Natural killer cell (primary cell): ENCODE results near the gene MTFMT. TPM values are rescaled to one million over a fixed set of nuclear protein-coding genes. Genes with fewer than 3 reads are reported as not detected.

Source experiments
- ATAC-seq, 3 donors: fragments of 150-1000 bp in 2 of 3; fragments of 200-7000 bp in 1 of 3; cut with Tn5 transposase; 1 replicate in 1 of 3; 2 replicates in 2 of 3; pipeline ENCODE4 v1.10.0; 2021; ENCODE audit warnings: mild to moderate bottlenecking in 2 of 3, moderate library complexity in 2 of 3
- DNase-seq, 2 donors: peaks; one replicate each; pipeline versions ENCODE4 v3.0.0 to v3.0.0-alpha.2; 2013 to 2021; ENCODE audit warnings: mixed read lengths in 1 of 2
- H3K27ac ChIP-seq: one replicate; pipeline ENCODE4 v1.5.1; 2013; ENCODE audit warnings: mild to moderate bottlenecking, low read length
- H3K27me3 ChIP-seq: one replicate; pipeline ENCODE4 v1.6.1; 2013; ENCODE audit warnings: low read length; ENCODE audit not compliant: control insufficient read depth, insufficient read depth
- H3K36me3 ChIP-seq: one replicate; pipeline ENCODE4 v1.6.1; 2013; ENCODE audit warnings: low read length; ENCODE audit not compliant: control insufficient read depth, insufficient read depth
- H3K4me1 ChIP-seq: one replicate; pipeline ENCODE4 v1.6.1; 2013; ENCODE audit warnings: low read length; ENCODE audit not compliant: control insufficient read depth, insufficient read depth
- H3K4me3 ChIP-seq: one replicate; pipeline ENCODE4 v1.5.1; 2013; ENCODE audit warnings: low read length
- H3K9me3 ChIP-seq: one replicate; pipeline ENCODE4 v1.6.1; 2013; ENCODE audit warnings: low read length; ENCODE audit not compliant: control insufficient read depth, insufficient read depth
- H3K27ac Mint-ChIP-seq, 2 donors: one replicate each; pipeline ENCODE4 v1.8.0; 2022; ENCODE audit warnings: mild to moderate bottlenecking in 2 of 2, mixed read lengths in 2 of 2, moderate library complexity in 1 of 2
- H3K27me3 Mint-ChIP-seq, 2 donors: one replicate each; pipeline ENCODE4 v1.8.0; 2022; ENCODE audit warnings: low read depth in 2 of 2, mixed read lengths in 2 of 2
- H3K36me3 Mint-ChIP-seq: one replicate; pipeline ENCODE4 v1.8.0; 2022; ENCODE audit warnings: mixed read lengths
- H3K4me1 Mint-ChIP-seq, 2 donors: one replicate each; pipeline ENCODE4 v1.8.0; 2022; ENCODE audit warnings: mixed read lengths in 2 of 2
- H3K4me3 Mint-ChIP-seq: one replicate; pipeline ENCODE4 v1.8.0; 2022; ENCODE audit warnings: mild to moderate bottlenecking, moderate library complexity, mixed read lengths
- H3K9me3 Mint-ChIP-seq, 2 donors: one replicate each; pipeline ENCODE4 v1.8.0; 2022; ENCODE audit warnings: mixed read lengths in 2 of 2
- CTCF ChIP-seq: fragments of 200-600 bp; IDR thresholded peaks from one replicate; pipeline ENCODE4 v1.8.0; 2022; ENCODE audit warnings: antibody characterized with exemption
- WGBS: methylation state at CpG from one replicate; pipeline ENCODE4 v1.1.7; 2013; ENCODE audit warnings: missing lambda C conversion rate; ENCODE audit not compliant: insufficient coverage; 5-methylcytosine and 5-hydroxymethylcytosine counted together
- intact Hi-C: fragments of 100-400 bp; cut with micrococcal nuclease; formaldehyde crosslinking; loops from one replicate; pipeline ENCODE4 v1.14.2; 2022
- total RNA-seq, 4 donors: library from RNA; stranded (reverse); fragments of 120-200 nt in 1 of 4; gene quantifications; one replicate each; pipeline versions ENCODE4 v1.2.3 to v1.2.4, GENCODE V29; 2013 to 2022

MTFMT gene
- total RNA-seq, 3 donors from 2014 or later (not counting 1 experiment from before 2014, with no cell fraction given), result 9.3 to 13.6 (median 12.2) TPM

DNA sequence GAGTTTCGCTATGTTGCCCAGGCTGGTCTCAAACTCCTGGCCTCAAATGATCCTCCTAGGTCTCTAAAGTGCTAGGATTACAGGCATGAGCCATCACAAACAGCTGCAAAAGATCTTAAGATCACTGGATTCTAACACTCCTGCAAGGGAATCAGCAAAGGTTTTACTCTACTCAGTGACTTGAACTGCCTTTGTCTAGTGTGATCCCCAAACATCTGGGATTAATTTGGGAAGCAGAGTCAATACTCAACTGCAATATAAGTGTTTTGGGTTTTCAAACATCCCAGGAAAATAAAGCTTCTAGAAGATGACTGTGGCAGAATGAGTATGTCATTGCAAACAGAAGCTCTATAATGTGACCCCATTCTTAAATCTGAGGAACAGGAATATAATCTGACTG is 47.0 kb downstream of the MTFMT start:
- H3K27me3 ChIP-seq, result no peaks in the 10 kb centered on the region
- H3K4me1 ChIP-seq, result peaks cover 10% of the 10 kb centered on the region
- H3K27ac ChIP-seq, result no peak overlapping the region
- H3K4me3 ChIP-seq, result no peak overlapping the region
- no peaks in the 10 kb centered on the region for H3K9me3 Mint-ChIP-seq
- no peak overlapping the region for H3K27ac Mint-ChIP-seq
- ATAC-seq (no peak), DNase-seq (no peak)
- H3K4me3 Mint-ChIP-seq, result no peak overlapping the region
- no peaks in the 10 kb centered on the region for H3K36me3 Mint-ChIP-seq
- peaks cover 7 to 8% of the 10 kb centered on the region in 2 donors for H3K4me1 Mint-ChIP-seq
- 100% methylated on average over 1 of the region's 1 CpG for WGBS
- H3K27me3 Mint-ChIP-seq, result no peaks in the 10 kb centered on the region
- no peak for TF ChIP-seq CTCF
- peaks cover 20% of the 10 kb centered on the region for H3K36me3 ChIP-seq
- H3K9me3 ChIP-seq, result no peaks in the 10 kb centered on the region
- intact Hi-C loops, result no loop called here

DNA sequence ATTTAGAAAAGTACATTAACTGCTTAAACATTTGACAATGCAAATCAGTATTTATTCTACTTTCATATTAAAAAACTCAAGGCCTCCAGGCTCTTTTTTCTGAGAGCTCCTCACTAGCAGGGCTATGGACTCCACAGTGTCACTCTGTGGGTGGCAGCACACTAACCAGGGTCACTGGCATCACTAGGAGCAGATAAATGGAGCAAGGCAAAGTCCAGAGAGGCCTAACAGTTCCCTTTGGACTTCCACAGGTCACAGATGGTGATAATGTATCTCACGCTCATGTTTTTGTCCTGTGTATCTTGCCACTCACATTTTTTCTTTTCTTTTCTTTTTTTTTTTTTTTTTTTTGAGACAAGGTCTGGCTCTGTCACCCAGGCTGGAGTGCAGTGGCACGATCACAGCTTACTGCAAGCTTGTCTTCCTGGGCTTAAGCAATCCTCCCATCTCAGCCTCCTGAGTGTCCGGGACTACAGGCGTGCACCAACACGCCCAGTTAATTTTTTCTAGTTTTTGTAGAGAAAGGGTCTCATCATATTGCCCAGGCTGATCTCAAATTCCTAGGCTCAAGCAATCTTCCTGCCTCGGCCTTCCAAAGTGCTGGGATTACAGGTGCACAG is 47.5 kb downstream of the MTFMT start:
- DNase-seq, result no peak
- no peaks in the 10 kb centered on the region for H3K9me3 Mint-ChIP-seq
- H3K27ac ChIP-seq, result no peak overlapping the region
- peaks cover 3% of the 10 kb centered on the region in 2 donors for H3K4me1 Mint-ChIP-seq
- peaks cover 10% of the 10 kb centered on the region for H3K4me1 ChIP-seq
- H3K27me3 Mint-ChIP-seq, result no peaks in the 10 kb centered on the region
- peaks cover 23% of the 10 kb centered on the region for H3K36me3 ChIP-seq
- H3K4me3 Mint-ChIP-seq, result no peak overlapping the region
- 97% methylated on average over 6 of the region's 6 CpGs for WGBS
- no peak overlapping the region for H3K4me3 ChIP-seq
- intact Hi-C loops, result no loop called here
- no peak for ATAC-seq
- H3K9me3 ChIP-seq, result no peaks in the 10 kb centered on the region
- TF ChIP-seq CTCF, result no peak
- no peaks in the 10 kb centered on the region for H3K27me3 ChIP-seq
- no peak overlapping the region for H3K27ac Mint-ChIP-seq
- H3K36me3 Mint-ChIP-seq, result no peaks in the 10 kb centered on the region

GRCh38 chr15:64979252-64979710 is 50.2 kb downstream of the MTFMT start:
- no peaks in the 10 kb centered on the region for H3K9me3 Mint-ChIP-seq
- H3K27me3 ChIP-seq, result no peaks in the 10 kb centered on the region
- TF ChIP-seq CTCF, result no peak
- H3K36me3 ChIP-seq, result peaks cover 39% of the 10 kb centered on the region
- intact Hi-C loops, result no loop called here
- ATAC-seq (no peak), DNase-seq (no peak)
- H3K4me3 Mint-ChIP-seq, result no peak overlapping the region
- H3K4me1 ChIP-seq, result peaks cover 2% of the 10 kb centered on the region
- no peak overlapping the region for H3K27ac ChIP-seq
- no peaks in the 10 kb centered on the region for H3K9me3 ChIP-seq
- peaks cover 0 to 5% of the 10 kb centered on the region in 2 donors for H3K4me1 Mint-ChIP-seq
- H3K36me3 Mint-ChIP-seq, result peaks cover 6% of the 10 kb centered on the region
- 94% methylated on average over 7 of the region's 7 CpGs for WGBS
- H3K4me3 ChIP-seq, result no peak overlapping the region
- no peaks in the 10 kb centered on the region for H3K27me3 Mint-ChIP-seq
- no peak overlapping the region for H3K27ac Mint-ChIP-seq

DNA sequence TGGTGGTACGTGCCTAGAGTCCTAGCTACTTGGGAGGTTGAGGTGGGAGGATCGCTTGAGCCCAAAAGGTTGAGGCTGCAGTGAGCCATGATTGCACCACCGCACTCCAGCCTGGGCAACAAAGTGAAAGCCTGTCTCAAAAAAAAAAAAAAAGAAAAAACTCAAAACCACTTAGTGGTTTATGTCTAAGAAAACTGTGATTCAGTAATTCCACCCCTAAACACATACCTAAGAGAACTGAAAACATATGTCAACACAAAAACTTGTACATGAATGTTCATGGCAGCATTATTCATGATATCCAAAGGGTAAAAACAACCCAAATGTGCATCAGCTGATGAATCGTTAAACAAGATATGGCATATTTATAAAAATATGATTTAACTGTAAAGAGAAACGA is 54.0 kb downstream of the MTFMT start:
- Mint-ChIP-seq H3K9me3 (no peaks in the 10 kb centered on the region), H3K36me3 (peaks cover 6% of the 10 kb centered on the region), H3K4me3 (no peak overlapping the region), H3K27ac (no peak overlapping the region), H3K4me1 (peaks cover 0 to 5% of the 10 kb centered on the region in 2 donors), H3K27me3 (no peaks in the 10 kb centered on the region)
- WGBS, result 64% methylated on average over 2 of the region's 5 CpGs
- intact Hi-C loops, result no loop called here
- Histone ChIP-seq H3K9me3 (no peaks in the 10 kb centered on the region), H3K4me3 (no peak overlapping the region), H3K27me3 (no peaks in the 10 kb centered on the region), H3K36me3 (peaks cover 63% of the 10 kb centered on the region), H3K27ac (no peak overlapping the region), H3K4me1 (no peaks in the 10 kb centered on the region)
- DNase-seq (no peak), ATAC-seq (no peak)
- TF ChIP-seq CTCF, result no peak
